IMR-90 (cell line): Measurements from ENCODE around the gene PPL. TPM values are rescaled to one million over a fixed set of nuclear protein-coding genes. Genes with fewer than 3 reads are reported as not detected.

Experiments
- ATAC-seq: fragments of 200-7000 bp; cut with Tn5 transposase; 2 replicates; pipeline ENCODE4 v1.9.1; 2020; ENCODE audit warnings: low read depth, mild to moderate bottlenecking, moderate library complexity
- BruUV-seq: library from RNA; stranded (reverse); fragments of 400-500 nt; replicated peaks from 2 replicates; lab custom pipeline; 2021; lab: Mats Ljungman, UMichigan
- CTCF ChIA-PET: fragments of 300-600 bp; formaldehyde crosslinking; extraction: SDS; loops from one replicate; lab custom pipeline; 2021; ENCODE audit warnings: antibody characterized with exemption; lab: Yijun Ruan, JAX
- POLR2A ChIA-PET: fragments of 300-600 bp; sonication (Branson Sonifier 250); formaldehyde crosslinking; loops from one replicate; lab custom pipeline; 2022; ENCODE audit warnings: antibody characterized with exemption; ENCODE audit not compliant: unreplicated experiment; lab: Charles Lee
- DNase-seq: peaks from one replicate; pipeline ENCODE4 v3.0.0; 2013
- H2AFZ ChIP-seq: replicated peaks from 2 replicates; pipeline ENCODE3; 2013; ENCODE audit warnings: low read length, mild to moderate bottlenecking; ENCODE audit not compliant: poor library complexity
- H2AK5ac ChIP-seq: 2 replicates; pipeline ENCODE4 v1.6.1; 2013; ENCODE audit warnings: low read depth, low read length, inconsistent platforms
- H2AK9ac ChIP-seq: replicated peaks from 2 replicates; pipeline ENCODE3; 2013; ENCODE audit warnings: mild to moderate bottlenecking, low read depth, low read length, moderate library complexity; ENCODE audit not compliant: poor library complexity
- H2BK120ac ChIP-seq: 2 replicates; pipeline ENCODE4 v1.6.1; 2013; ENCODE audit warnings: low read depth, low read length, inconsistent platforms
- H2BK15ac ChIP-seq: 3 replicates; pipeline ENCODE4 v1.6.1; 2013; ENCODE audit warnings: low read depth, low read length, inconsistent platforms
- H2BK20ac ChIP-seq: 2 replicates; pipeline ENCODE4 v1.6.1; 2013; ENCODE audit warnings: low read depth, mild to moderate bottlenecking, inconsistent platforms, low read length, moderate library complexity
- H2BK5ac ChIP-seq: 2 replicates; pipeline ENCODE4 v1.6.1; 2013; ENCODE audit warnings: mild to moderate bottlenecking, low read depth, low read length, inconsistent platforms; ENCODE audit not compliant: poor library complexity, severe bottlenecking
- H3K14ac ChIP-seq: replicated peaks from 2 replicates; pipeline ENCODE4 v1.6.1; 2013; ENCODE audit warnings: low read depth, low read length, inconsistent platforms
- H3K18ac ChIP-seq: 2 replicates; pipeline ENCODE4 v1.6.1; 2013; ENCODE audit warnings: low read depth, low read length, control low read depth
- H3K23ac ChIP-seq: 2 replicates; pipeline ENCODE4 v1.6.1; 2013; ENCODE audit warnings: low read depth, low read length, inconsistent platforms
- H3K27ac ChIP-seq: 2 replicates; pipeline ENCODE4 v1.5.1; 2013; ENCODE audit warnings: mild to moderate bottlenecking, control low read depth, low read length; ENCODE audit not compliant: insufficient read depth
- H3K27me3 ChIP-seq: 2 replicates; pipeline ENCODE4 v1.6.1; 2013; ENCODE audit warnings: low read length; ENCODE audit not compliant: control insufficient read depth, insufficient read depth
- H3K36me3 ChIP-seq: 2 replicates; pipeline ENCODE4 v1.6.1; 2013; ENCODE audit warnings: low read length, mixed read lengths; ENCODE audit not compliant: control insufficient read depth, insufficient read depth
- H3K4ac ChIP-seq: 2 replicates; pipeline ENCODE4 v1.6.1; 2013; ENCODE audit warnings: low read depth, low read length, inconsistent platforms
- H3K4me1 ChIP-seq: 2 replicates; pipeline ENCODE4 v1.6.1; 2013; ENCODE audit warnings: low read length, mixed read lengths; ENCODE audit not compliant: control insufficient read depth, insufficient read depth
- H3K4me2 ChIP-seq: 2 replicates; pipeline ENCODE4 v1.6.1; 2013; ENCODE audit warnings: low read depth, mild to moderate bottlenecking, control low read depth, low read length, moderate library complexity
- H3K4me3 ChIP-seq: 2 replicates; pipeline ENCODE4 v1.5.1; 2013; ENCODE audit warnings: low read depth, mild to moderate bottlenecking, control low read depth, low read length, moderate library complexity; ENCODE audit not compliant: insufficient read depth
- H3K56ac ChIP-seq: 2 replicates; pipeline ENCODE4 v1.6.1; 2013; ENCODE audit warnings: low read length, inconsistent platforms; ENCODE audit not compliant: insufficient read depth; ENCODE audit errors: extremely low read depth
- H3K79me1 ChIP-seq, 2 experiments: 2 replicates each; pipeline ENCODE4 v1.6.1; 2013; ENCODE audit warnings: low read length in 2 of 2, inconsistent platforms in 1 of 2, low read depth in 1 of 2
- H3K9ac ChIP-seq: 2 replicates; pipeline ENCODE4 v1.6.1; 2013; ENCODE audit warnings: low read depth, low read length, control low read depth
- H3K9me1 ChIP-seq: 2 replicates; pipeline ENCODE4 v1.6.1; 2013; ENCODE audit warnings: low read length, inconsistent platforms; ENCODE audit not compliant: insufficient read depth
- H3K9me3 ChIP-seq: 2 replicates; pipeline ENCODE4 v1.6.1; 2013; ENCODE audit warnings: low read length; ENCODE audit not compliant: control insufficient read depth, insufficient read depth
- H4K20me1 ChIP-seq: 2 replicates; pipeline ENCODE4 v1.6.1; 2013; ENCODE audit warnings: low read length, inconsistent platforms; ENCODE audit not compliant: insufficient read depth
- H4K5ac ChIP-seq: 2 replicates; pipeline ENCODE4 v1.6.1; 2013; ENCODE audit warnings: mild to moderate bottlenecking, low read depth, low read length, control low read depth
- H4K8ac ChIP-seq, 2 experiments: 2 replicates each; pipeline ENCODE4 v1.6.1; 2013; ENCODE audit warnings: low read depth in 2 of 2, low read length in 2 of 2, control low read depth in 1 of 2, inconsistent platforms in 1 of 2
- H4K91ac ChIP-seq: 2 replicates; pipeline ENCODE4 v1.6.1; 2013; ENCODE audit warnings: low read depth, low read length, inconsistent platforms; ENCODE audit not compliant: insufficient read depth
- SMC3 ChIP-seq: fragments of 150-350 bp; IDR thresholded peaks from 2 replicates; pipeline ENCODE4 v1.6.1; 2016; ENCODE audit warnings: low read depth, mild to moderate bottlenecking, antibody characterized with exemption, low read length, moderate library complexity
- whole genome bisulfite sequencing, 2 experiments: methylation state at CpG; one replicate each; pipeline versions ENCODE4 v1.1.5 to v1.1.7; 2013; ENCODE audit warnings: missing lambda C conversion rate in 2 of 2; ENCODE audit not compliant: insufficient read length in 1 of 2; ENCODE audit errors: extremely low coverage in 2 of 2; 5-methylcytosine and 5-hydroxymethylcytosine counted together
- dilution Hi-C: fragments of 300-500 bp; cut with HindIII; formaldehyde crosslinking; loops from one replicate; pipeline ENCODE4 v1.14.3; 2018; ENCODE audit warnings: low sequenced_read_pairs; ENCODE audit not compliant: unreplicated experiment
- in situ Hi-C: fragments of 300-500 bp; cut with MboI; formaldehyde crosslinking; loops from 3 replicates; pipeline ENCODE4 v1.14.3; 2019; ENCODE audit warnings: low sequenced_read_pairs, inconsistent platforms, mixed read lengths
- intact Hi-C: fragments of 100-400 bp; cut with micrococcal nuclease; formaldehyde crosslinking; loops from 2 replicates; pipeline ENCODE4 v1.10.0; 2022
- polyA plus RNA-seq, 3 experiments: library from polyadenylated mRNA; depleted of rRNA; stranded (reverse); fragments of >200 nt; gene quantifications; 2 replicates each; pipeline ENCODE4 v1.2.3, GENCODE V29; 2012; ENCODE audit warnings: low replicate concordance in 1 of 3
- total RNA-seq: library from RNA; depleted of rRNA; stranded (reverse); fragments of >200 nt; gene quantifications from 2 replicates; pipeline ENCODE4 v1.2.3, GENCODE V29; 2012
- TF ChIP-seq, protein P1 (sequence below): fragments of 150-350 bp; IDR thresholded peaks from 2 replicates; pipeline ENCODE4 v1.6.1; 2016; ENCODE audit warnings: low read depth, mild to moderate bottlenecking, low read length, moderate library complexity, borderline replicate concordance

Gene PPL
- total and polyA plus RNA-seq, 2 of the 4 experiments (the other 2 are of a cell fraction), result 0.34 to 0.36 TPM

- in situ Hi-C loops (loop anchor here (10.0 kb wide), 1 partner anchor 61 kb away; no protein-coding TSS in a partner anchor), intact Hi-C loops (loop anchor here (5.0 kb wide), 1 partner anchor 58 kb away; no protein-coding TSS in a partner anchor), dilution Hi-C loops (no loop called here)
- Histone ChIP-seq H3K56ac (no peak overlapping the region), H2BK5ac (no peak overlapping the region), H4K8ac (no peak overlapping the region), H3K4me1 (peaks cover 9% of the 10 kb centered on the region), H3K4me2 (no peak overlapping the region), H3K23ac (no peak overlapping the region), H3K4ac (no peak overlapping the region), H4K5ac (no peak overlapping the region), H3K18ac (no peak overlapping the region), H3K79me1 (peaks cover 5 to 25% of the 10 kb centered on the region in 2 experiments; a peak in 3 of 4 replicates), H3K9me1 (peaks cover 10% of the 10 kb centered on the region), H3K27ac (no peak overlapping the region), H2BK120ac (no peak overlapping the region), H3K4me3 (no peak overlapping the region), H2AK9ac (no peak overlapping the region), H3K14ac (no peak overlapping the region), H3K27me3 (no peaks in the 10 kb centered on the region), H3K9me3 (no peaks in the 10 kb centered on the region), H2BK15ac (no peak overlapping the region), H2AK5ac (no peak overlapping the region), H2AFZ (no peak overlapping the region), H4K20me1 (peaks cover 16% of the 10 kb centered on the region; the same call in 1 of the 2 replicates), H3K36me3 (peaks cover 64% of the 10 kb centered on the region), H4K91ac (no peak overlapping the region), H2BK20ac (no peak overlapping the region), H3K9ac (no peak overlapping the region)
- ChIA-PET POLR2A (no interaction called here), CTCF (interaction anchor here (0.9 kb wide), 1 partner anchor 18 kb away, joined by 3 read pairs; no protein-coding TSS in a partner anchor)
- WGBS, 2 experiments, result 99% methylated on average over 12 of the region's 34 CpGs; no CpG with 5 or more reads in 1 of the 2 experiments
- no peak for TF ChIP-seq SMC3
- TF ChIP-seq, protein P1, sequence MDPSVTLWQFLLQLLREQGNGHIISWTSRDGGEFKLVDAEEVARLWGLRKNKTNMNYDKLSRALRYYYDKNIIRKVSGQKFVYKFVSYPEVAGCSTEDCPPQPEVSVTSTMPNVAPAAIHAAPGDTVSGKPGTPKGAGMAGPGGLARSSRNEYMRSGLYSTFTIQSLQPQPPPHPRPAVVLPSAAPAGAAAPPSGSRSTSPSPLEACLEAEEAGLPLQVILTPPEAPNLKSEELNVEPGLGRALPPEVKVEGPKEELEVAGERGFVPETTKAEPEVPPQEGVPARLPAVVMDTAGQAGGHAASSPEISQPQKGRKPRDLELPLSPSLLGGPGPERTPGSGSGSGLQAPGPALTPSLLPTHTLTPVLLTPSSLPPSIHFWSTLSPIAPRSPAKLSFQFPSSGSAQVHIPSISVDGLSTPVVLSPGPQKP, result no peak
- ATAC-seq (no peak), DNase-seq (no peak)
- BruUV-seq, result no TSS peak
Measured at GRCh38 chr16:4884209-4884608, 52.7 kb downstream of the PPL start.
